Measurements from ENCODE around the gene TNIP3.
A peak's percentile ranks its signal among the peaks of the same experiment; 100 is the strongest.
"Not testable (repeated sequence)": the region's sequence is repeated elsewhere in the genome, so short reads cannot be mapped to it uniquely, and the experiment has no call there.

The TNIP3 gene

DNA sequence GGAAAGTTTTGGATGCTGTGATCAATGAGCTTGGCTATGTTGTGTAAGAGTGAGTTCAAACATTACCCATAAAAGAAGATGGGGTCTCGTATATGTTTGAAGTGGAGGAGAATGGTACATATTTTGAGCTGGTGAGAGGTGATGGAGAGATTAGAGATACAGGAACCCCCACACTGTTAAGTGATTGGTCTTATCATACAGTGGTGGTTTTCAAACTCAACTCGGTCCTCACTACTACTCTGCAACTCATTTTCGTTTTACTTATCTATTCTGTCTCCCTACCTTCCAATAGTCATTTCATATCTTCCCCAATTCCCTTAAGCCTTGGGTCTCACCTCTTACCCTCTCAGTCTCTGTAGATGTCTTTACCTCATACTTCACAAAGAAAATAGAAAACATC, 16.4 kb upstream of the TNIP3 start:
- no peak for DNase-seq (ENCODE audit: insufficient read length, low spot score)
- FAIRE-seq = no peak

DNA sequence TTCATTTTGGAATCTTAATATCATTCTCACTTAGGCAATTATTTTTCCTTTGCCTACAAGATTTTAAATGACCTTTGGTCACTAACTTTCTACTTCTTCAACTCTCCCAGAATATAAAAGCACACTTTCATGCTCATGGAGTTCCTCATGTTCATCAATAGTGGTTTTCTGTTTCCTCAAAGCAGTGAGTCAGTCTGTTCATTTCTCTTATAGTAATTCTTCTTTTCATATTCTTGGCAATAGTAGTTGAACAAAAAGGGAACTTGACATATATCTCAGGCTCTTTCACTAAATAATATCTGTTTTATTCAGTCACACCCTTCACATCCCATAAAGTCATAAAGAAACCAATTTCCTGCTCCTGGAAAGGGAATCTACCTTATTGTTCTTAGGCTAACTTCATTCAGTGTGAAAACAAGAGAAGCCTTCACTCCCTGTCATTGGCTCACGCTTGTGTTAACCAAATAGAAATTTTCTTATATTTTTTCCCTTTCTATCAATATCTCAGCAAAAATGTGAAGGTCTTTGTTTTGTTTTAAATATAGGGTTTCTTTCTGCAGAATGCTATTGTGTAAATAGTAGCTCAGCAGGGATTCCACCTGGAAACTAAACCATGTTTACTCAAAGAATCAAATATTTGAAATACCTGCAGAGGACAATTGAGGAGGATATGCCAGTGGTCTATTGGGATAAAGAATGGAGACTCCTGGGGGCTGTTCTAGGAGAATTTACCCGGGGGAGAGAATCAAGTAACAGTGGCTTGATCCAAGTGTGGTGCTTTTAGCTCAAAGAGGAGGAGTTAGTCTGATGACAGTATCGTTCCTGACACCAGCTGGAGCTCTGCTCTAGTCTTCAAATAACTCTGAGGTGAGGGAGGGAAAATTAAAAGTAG, 13.4 kb upstream of the TNIP3 start:
- no peak for FAIRE-seq
- DNase-seq (ENCODE audit: insufficient read length, low spot score) = no peak

DNA sequence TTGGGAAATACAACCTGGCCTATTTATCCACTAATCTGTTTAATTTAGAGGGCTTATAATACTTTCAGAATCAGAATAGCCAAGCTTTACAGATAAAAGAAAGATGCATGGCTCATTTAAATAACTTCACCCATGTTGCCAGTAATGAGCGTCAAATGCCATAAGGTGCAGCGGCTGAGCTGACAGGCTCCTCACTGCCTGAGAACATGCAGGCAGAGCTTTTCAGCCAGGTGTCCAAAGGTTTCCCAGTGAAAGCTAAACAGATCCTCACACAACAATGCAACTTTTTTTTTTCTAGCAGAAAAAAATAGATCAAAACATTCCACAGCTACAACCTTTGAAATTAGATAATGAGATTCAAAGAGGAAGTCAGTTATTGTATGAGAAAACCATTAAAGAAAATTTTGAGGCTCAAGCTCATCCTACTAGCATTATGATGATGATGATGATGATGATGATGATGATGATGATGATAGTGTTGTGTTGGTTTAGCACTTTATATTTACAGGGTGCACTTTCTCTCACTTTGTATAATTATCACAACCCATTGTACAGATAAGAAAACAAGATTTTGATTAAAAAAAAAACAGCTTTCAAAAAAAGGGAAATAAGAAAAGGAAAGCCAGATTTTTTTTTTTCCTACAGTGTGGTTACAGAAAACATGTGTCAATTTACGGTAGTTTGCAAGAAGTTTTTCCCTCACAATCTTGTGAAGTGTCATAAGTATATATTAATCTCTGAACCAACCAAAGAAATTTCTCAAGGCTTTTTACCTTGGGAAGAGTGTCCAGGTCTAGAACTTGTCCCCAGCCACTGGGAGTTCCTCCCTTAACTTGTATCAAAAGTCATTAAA, 12.2 kb upstream of the TNIP3 start:
- no peak for FAIRE-seq
- no peak for DNase-seq (ENCODE audit: insufficient read length, low spot score)

DNA sequence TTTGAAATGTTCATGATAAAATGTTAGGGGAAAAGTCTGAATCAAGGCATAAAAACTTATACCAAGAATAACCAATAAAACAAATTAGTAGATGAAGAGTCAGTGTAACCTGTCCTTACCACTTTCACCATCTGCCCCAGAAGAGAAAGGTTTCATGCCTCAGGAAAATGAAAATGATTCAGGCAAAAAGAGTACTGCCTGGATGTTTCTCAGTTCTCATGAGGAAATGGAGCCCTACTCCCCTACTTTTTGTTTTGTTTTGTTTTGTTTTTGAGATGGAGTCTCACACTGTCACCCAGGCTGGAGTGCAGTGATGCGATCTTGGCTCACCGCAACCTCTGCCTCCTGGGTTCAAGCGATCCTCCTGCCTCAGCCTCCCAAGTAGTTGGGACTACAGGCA, 7.4 kb upstream of the TNIP3 start:
- DNase-seq (ENCODE audit: insufficient read length, low spot score) = not testable (repeated sequence)
- FAIRE-seq = peak; percentile 23

DNA sequence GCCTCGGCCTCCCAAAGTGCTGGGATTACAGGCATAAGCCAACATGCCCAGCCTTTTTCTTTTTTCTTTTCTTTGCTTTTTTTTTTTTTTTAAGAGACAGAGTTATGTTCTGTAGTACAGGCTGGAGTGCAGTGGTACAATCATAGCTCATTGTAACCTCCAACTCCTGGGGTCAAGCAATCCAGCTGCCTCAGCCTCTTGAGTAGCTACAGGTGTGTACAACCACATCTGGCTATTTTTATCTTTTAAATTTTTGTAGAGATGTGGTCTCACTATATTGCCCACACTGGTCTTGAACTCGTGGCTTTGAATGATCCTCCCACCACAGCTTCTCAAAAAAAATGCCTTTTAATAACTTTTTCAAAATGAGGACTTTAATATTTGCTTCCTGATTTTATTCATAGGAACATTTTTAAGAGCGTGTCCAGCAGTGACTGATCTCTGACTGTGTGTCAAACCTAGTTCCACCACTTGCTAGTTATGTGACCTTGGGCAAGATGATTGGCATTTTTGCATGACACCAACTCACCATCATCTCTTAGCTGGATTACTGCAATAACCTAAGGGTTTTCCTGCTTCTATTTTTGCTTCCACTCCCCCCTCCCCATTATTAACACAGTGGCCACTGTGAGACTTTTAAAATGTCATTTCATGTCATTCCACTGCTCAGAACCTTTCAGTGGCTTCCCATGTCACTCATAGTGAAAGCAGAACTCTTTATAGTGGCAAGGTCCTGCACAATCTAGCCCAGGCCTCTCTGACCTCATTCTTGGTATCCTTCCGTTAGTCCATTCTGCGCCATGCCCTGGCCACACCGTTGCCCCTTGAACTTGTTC, 4.5 kb upstream of the TNIP3 start:
- peak; percentile 18 for FAIRE-seq
- DNase-seq (ENCODE audit: insufficient read length, low spot score) = no peak

DNA sequence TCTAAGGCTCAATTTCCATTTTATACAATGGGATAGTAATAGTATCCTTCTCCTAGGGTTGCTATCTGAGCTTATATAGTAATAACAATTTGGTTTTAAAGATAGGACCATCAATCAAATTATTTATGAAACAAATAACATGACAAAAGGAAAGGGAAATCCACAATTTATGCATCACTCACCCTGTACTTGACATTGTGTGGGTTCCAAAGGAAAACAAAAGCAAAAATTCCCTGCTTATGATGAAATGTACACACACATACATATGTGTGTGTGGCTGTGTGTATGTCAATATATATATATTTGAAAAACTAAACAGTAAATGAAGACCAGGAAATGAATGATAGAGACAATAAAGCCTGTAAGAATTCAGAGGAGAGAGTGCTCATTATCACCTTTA, 2.9 kb upstream of the TNIP3 start:
- DNase-seq (ENCODE audit: insufficient read length, low spot score) (no peak), FAIRE-seq (no peak)

DNA sequence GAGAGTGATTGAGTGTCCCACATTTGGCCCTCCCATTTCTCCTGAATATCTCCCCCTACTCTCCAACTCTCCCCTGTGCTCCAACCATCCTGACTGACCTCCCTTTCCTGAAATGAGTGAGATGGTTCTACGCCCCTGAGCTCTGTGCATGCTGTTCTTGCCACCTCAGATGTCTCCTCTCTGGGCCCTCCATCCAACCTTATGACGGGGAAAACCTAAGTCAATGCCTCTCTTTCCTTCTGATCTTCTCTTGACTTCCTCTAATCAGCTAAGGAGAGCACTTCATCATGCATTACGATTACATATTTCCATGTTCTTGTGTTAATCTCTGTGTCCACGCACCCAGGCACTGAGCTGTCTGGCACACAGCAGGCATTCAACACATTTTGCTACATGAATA, 1.1 kb upstream of the TNIP3 start:
- DNase-seq (ENCODE audit: insufficient read length, low spot score) (no peak), FAIRE-seq (no peak)

DNA sequence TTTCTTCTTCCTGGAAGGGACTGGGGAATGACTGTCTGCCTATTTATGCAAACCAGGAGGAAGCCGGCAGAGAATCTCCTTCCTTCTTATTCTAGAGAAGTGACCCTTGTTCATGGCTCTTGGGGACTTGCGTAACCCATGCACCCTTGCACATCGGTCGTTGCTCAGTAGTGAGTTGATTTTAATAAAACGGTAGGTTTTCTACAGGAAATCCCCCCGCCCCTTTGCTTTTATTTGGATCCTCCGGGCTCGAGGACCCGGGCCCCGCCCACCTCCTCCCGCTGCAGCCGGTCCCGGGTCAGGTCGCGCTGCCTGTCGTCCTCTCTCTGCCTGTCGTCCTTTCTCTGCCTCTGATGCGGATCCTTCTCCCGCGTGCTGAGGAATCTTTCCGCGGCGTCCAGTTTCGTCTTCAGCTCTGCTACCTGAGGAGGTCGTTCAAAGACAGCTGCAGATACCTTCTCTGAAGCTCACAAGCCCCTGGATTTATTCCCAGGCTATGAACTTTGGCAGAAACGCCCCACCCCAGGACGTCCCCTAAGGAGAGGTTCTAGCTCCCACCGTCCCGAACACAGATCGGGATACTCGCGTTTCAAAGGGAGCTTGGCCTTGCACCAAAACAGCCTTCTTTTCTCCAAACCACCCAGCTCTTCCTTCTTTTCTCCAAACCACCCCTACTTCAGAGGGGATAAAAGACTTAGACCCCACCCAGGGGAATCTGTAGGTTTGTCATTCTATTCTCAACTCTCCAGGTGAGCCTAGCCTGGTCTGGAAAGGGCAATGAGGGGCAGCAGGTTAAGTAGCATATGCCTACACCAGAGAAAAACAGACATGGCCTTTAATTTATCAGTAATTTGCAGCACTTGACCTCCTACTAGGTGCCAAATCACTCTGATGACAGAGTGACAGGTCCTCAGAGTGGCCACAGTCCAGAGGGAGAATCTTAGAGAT, 7.0 kb downstream of the TNIP3 start:
- no peak for FAIRE-seq
- no peak for DNase-seq (ENCODE audit: insufficient read length, low spot score)

DNA sequence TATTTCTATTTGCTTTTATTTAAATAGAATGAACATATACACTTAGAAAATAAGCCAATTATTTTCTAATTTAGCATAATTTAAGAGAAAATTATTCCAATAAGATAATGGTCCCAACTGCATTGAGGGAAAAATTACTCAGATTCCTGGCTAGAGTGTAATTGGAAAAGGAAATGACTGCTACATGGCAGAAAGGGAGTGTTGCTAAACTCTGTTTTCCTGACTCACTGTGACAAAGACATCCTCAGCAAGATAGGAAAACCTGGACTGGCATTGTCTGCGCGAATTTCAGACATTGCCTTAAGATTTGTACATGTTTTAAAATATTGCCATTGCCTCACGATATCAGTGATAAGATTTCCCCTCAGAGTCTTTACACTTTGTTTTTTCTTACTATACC, 8.2 kb downstream of the TNIP3 start:
- DNase-seq (ENCODE audit: insufficient read length, low spot score) (no peak), FAIRE-seq (no peak)

DNA sequence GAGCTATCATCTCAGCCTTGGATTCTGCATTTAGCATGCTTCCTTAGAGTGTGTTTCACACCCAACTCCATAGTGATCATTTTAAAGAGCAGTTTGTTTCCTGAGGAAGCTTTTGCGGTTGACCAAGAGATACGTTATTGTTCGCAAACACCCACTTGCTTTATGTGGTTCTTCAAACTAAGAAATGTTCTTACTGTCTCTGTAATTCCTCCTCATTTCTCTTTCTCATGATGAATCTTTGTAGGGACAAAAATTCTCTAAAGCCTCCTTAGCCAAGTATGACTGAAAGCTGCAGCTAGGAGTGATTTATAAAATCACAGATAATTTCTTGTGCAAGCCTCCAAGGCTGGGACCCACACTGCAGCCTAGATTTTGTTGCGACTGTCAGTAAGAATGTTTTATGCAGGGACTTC, 10.0 kb downstream of the TNIP3 start:
- DNase-seq (ENCODE audit: insufficient read length, low spot score) (no peak), FAIRE-seq (peak; percentile 52)

DNA sequence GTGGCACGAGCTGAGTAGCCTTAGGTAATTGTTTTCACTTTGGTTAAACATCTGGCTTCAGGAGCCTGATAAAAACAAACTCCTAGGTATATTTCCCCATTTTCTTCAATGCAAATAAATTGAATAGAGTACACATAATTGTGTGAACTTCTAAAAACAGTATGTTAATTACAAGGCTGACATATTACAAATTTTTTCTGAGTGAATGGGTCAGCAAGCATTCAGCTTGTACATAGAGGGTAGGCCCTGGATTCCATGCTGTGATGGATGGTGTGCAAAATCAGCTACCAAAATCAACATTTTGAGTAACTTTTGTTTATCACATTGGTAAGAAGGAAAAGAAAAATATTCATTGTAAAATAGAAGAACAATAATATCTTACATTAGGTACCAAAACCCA, 12.2 kb downstream of the TNIP3 start:
- DNase-seq (ENCODE audit: insufficient read length, low spot score) (no peak), FAIRE-seq (no peak)

DNA sequence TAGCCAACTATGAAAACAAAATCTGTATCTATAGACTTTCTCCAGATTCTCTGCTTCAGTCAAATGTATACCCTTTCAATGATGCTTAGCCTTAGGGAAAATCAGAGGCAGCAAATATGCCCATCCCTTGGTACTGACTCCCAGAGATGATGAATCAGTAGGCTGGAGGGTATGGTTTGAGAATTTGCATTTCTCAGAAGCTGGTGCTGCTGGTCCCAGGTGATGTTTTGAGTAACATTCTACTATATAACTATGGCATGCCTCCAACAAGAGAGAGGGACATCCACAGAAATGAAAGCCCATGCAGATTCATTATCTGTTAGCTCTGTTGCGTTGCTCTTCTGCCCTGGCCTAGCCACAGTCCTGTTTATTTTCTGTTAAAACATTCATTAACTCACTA, 13.6 kb downstream of the TNIP3 start:
- FAIRE-seq (no peak), DNase-seq (ENCODE audit: insufficient read length, low spot score) (no peak)

DNA sequence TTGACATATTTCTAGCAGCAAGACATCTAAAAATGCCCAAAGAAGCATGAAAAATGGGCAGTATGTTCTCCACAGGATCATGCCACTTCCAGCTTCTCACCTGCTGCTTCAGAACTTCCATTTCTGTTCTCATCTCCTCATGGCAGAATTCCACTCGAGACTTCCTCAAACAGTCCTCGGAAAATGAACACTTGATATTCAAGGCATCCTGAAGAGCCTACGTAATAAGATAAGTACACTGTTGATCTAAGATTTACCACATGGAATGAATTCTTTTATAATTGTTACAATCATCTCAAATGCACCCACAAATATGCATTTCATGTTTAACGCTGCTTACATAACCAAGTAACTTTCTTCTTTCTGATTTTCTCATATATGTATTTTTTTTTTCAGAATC, 14.1 kb downstream of the TNIP3 start:
- DNase-seq (ENCODE audit: insufficient read length, low spot score) (no peak), FAIRE-seq (no peak)

DNA sequence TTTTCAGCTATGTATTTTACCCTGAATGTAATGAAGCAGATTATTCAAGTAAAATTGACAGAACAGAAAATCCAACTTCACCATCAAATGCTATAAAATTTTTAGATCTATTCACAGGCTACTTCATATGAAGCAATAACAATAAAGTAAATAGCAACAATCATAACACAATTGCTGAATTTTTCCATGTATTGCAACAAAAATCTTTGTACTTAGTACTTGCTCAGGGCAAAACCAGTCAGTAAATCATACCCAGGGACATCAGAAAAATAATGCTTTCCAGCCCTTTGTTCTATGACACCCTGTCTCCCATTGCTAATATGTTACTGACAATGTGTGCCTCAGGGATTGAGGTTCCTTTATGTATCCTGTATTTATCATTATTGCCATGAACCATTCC, 15.5 kb downstream of the TNIP3 start:
- DNase-seq (ENCODE audit: insufficient read length, low spot score) (no peak), FAIRE-seq (no peak)

DNA sequence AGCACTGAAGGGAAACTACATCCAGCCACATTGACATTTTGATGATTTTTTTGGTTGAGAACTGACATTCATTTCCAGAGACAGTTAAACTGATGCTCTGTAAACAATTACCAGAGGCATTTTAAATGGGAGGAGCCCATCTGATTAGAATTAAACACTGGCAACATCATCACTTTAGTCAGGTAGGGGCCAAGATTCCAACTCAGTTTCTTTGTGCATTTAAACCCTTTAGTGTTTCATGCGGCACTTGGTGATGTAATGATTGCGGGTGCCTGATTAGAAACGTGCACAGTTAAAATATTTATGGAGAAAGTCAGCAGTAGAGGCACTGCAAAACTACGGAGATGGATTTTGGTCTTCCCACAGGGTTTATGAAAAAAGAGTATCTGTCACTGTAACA, 16.1 kb downstream of the TNIP3 start:
- DNase-seq (ENCODE audit: insufficient read length, low spot score) (no peak), FAIRE-seq (no peak)

DNA sequence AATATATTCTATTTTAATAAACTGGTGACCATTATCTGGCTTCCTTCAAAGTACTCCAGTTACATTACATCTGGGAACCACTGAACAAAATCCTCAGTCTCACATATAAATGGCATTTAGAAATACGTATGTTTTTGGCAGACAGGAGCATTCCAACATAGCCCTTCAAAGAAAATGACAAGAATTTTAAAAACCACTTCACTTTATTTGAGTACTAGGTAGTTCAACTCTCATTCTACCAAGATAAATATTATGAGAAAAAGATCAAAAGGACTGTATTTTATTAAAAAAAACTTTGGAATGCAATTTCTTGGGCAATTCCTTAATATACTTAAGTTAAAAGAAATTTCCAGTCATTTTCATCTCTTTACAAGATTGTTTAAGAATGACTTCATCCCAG, 17.6 kb downstream of the TNIP3 start:
- no peak for DNase-seq (ENCODE audit: insufficient read length, low spot score)
- no peak for FAIRE-seq

DNA sequence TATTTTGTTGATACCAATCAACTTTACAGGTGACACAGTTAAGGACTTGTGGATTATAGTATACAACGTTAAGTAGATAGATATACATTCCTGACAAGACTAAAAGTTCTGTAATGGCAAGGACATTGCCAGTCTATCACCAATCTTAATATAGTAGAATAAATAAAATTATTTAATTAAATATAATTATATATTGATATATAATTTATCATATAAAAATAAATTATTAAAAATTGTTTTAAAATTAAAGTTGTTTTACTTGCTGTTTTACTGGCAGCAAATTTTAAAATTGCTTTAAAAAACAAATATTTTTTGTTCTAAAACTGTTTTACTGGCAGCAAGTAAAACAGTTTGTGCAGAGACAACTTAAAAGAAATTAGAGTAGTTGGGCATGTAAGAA, 18.7 kb downstream of the TNIP3 start:
- FAIRE-seq = no peak
- DNase-seq (ENCODE audit: insufficient read length, low spot score) = no peak

DNA sequence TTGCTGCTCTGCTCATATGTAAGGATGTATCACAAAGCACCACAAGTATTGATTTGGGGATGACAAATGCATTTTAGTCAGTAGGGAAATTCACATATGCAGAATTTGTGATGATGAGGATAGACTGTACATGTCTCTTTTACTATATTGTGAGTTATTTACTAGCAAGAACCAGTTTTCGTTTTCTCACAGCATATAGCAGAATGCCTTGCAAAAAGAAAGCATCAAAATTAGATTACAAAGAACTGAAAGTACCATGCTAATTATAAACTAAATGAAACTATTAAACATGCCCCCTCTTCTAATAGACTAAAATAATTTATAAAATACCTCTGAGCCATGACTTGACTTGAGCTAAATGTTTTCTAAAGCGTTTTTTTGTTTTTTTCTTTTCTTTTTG, 20.1 kb downstream of the TNIP3 start:
- no peak for DNase-seq (ENCODE audit: insufficient read length, low spot score)
- FAIRE-seq = no peak

DNA sequence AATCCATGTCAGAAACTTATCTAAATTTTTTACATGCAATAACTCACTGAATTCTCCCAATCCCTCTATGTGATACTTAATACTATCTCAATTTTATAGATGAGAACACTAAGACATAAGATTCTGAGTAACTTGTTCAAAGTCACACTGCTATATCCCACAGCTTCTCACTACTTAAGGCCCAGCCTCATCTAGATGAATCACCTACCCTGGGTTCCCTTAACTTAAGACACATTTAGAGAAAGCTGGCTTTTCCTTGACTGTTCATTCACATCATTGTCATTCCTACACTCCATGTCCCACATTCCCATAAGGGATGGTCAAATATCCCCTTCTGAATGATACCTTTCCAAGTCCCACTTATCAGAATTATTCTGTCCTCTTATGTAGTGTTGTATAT, 21.0 kb downstream of the TNIP3 start:
- FAIRE-seq (no peak), DNase-seq (ENCODE audit: insufficient read length, low spot score) (no peak)

Data from GM19239 (cell line).